ENCODE measurements around the gene ACMSD. TPM values are rescaled to one million over a fixed set of nuclear protein-coding genes. Genes with fewer than 3 reads are reported as not detected.

ACMSD gene
- total and polyA plus RNA-seq, 2 of the 4 experiments (the other 2 are of a cell fraction) = not detected

GRCh38 chr2:134852518-134852917, 14.1 kb downstream of the ACMSD start:
- Histone ChIP-seq H3K4ac (ENCODE audit: low read depth, low read length) (no peak overlapping the region), H2AK5ac (ENCODE audit: low read depth, low read length) (no peak overlapping the region), H3K9ac (ENCODE audit: low read depth, low read length) (no peak overlapping the region), H4K5ac (ENCODE audit: low read depth, low read length) (no peak overlapping the region), H3K18ac (ENCODE audit: low read depth, low read length) (no peak overlapping the region), H4K8ac (ENCODE audit: low read depth in 2 of 2, low read length in 2 of 2) (no peak overlapping the region), H2BK15ac (ENCODE audit: low read depth, low read length) (no peak overlapping the region), H3K27ac (ENCODE audit: insufficient read depth, low read length) (no peak overlapping the region), H2BK20ac (ENCODE audit: low read depth, low read length) (no peak overlapping the region), H3K4me3 (ENCODE audit: insufficient read depth, low read depth, low read length) (no peak overlapping the region), H3K27me3 (ENCODE audit: control insufficient read depth, insufficient read depth, low read length) (no peaks in the 10 kb centered on the region), H2AFZ (replicated peaks; ENCODE audit: low read length, poor library complexity) (no peak overlapping the region), H4K20me1 (ENCODE audit: insufficient read depth, low read length) (no peaks in the 10 kb centered on the region), H2BK5ac (ENCODE audit: low read depth, low read length, poor library complexity, severe bottlenecking) (no peak overlapping the region), H3K9me1 (ENCODE audit: insufficient read depth, low read length) (no peaks in the 10 kb centered on the region), H3K4me1 (ENCODE audit: control insufficient read depth, insufficient read depth, low read length) (no peaks in the 10 kb centered on the region), H3K23ac (ENCODE audit: low read depth, low read length) (no peak overlapping the region), H3K4me2 (ENCODE audit: low read depth, low read length) (no peak overlapping the region), H2AK9ac (replicated peaks; ENCODE audit: low read depth, low read length, poor library complexity) (no peak overlapping the region), H3K14ac (replicated peaks; ENCODE audit: low read depth, low read length) (no peak overlapping the region), H4K91ac (ENCODE audit: insufficient read depth, low read depth, low read length) (no peak overlapping the region), H3K36me3 (ENCODE audit: control insufficient read depth, insufficient read depth, low read length) (no peaks in the 10 kb centered on the region), H3K79me1 (ENCODE audit: low read depth in 1 of 2, low read length in 2 of 2) (no peaks in the 10 kb centered on the region), H3K56ac (ENCODE audit: extremely low read depth, insufficient read depth, low read length) (no peak overlapping the region), H2BK120ac (ENCODE audit: low read depth, low read length) (no peak overlapping the region), H3K9me3 (ENCODE audit: control insufficient read depth, insufficient read depth, low read length) (no peaks in the 10 kb centered on the region)
- dilution Hi-C loops (cut with HindIII; ENCODE audit: low sequenced_read_pairs, unreplicated experiment) = no loop called here
- TF ChIP-seq MAZ (IDR thresholded peaks at IDR 0.05; ENCODE audit: borderline replicate concordance, low read depth, low read length) (no peak), RAD21 (IDR thresholded peaks at IDR 0.05; ENCODE audit: low read length) (no peak), MXI1 (IDR thresholded peaks at IDR 0.05; ENCODE audit: borderline replicate concordance, low read depth, low read length) (no peak), RCOR1 (IDR thresholded peaks at IDR 0.05; ENCODE audit: insufficient replicate concordance, low read length) (no peak), ELK1 (IDR thresholded peaks at IDR 0.05; ENCODE audit: borderline replicate concordance, low read depth, low read length) (no peak), USF2 (IDR thresholded peaks at IDR 0.05; ENCODE audit: low read depth, low read length) (no peak), BHLHE40 (IDR thresholded peaks at IDR 0.05; ENCODE audit: low read depth, low read length) (no peak), CHD1 (IDR thresholded peaks at IDR 0.05; ENCODE audit: low read depth, low read length) (no peak), RFX5 (IDR thresholded peaks at IDR 0.05; ENCODE audit: low read depth, low read length) (no peak), MAFK (IDR thresholded peaks at IDR 0.05; ENCODE audit: low read depth, low read length) (no peak), CTCF (conservative IDR thresholded peaks at IDR 0.05; ENCODE audit: low read depth, low read length) (no peak), POLR2A (IDR thresholded peaks at IDR 0.05; ENCODE audit: low read depth, low read length) (no peak), CEBPB (IDR thresholded peaks at IDR 0.05; ENCODE audit: low read depth, low read length) (no peak), FOS (IDR thresholded peaks at IDR 0.05; ENCODE audit: low read depth, low read length) (no peak), SMC3 (IDR thresholded peaks at IDR 0.05; ENCODE audit: low read depth, low read length) (no peak), NFE2L2 (IDR thresholded peaks at IDR 0.05; ENCODE audit: low read depth, low read length) (no peak)
- no peak for DNase-seq
- in situ Hi-C loops (cut with MboI; ENCODE audit: low sequenced_read_pairs) = no loop called here
- 41% methylated on average over 4 of the region's 7 CpGs; no CpG with 5 or more reads in 1 of the 2 experiments for WGBS, 2 experiments (ENCODE audit: extremely low coverage in 2 of 2, insufficient read length in 1 of 2)
- ChIA-PET POLR2A (ENCODE audit: unreplicated experiment) (no interaction called here), CTCF (no interaction called here)
- no TSS peak for BruUV-seq (replicated peaks)
- intact Hi-C loops (cut with micrococcal nuclease) = no loop called here
- ATAC-seq (ENCODE audit: low read depth) = no peak
